Measurements from ENCODE around the gene ZC3H13. TPM values are rescaled to one million over a fixed set of nuclear protein-coding genes. Genes with fewer than 3 reads are reported as not detected.
A peak's percentile ranks its signal among the peaks of the same experiment; 100 is the strongest.
"Not testable (repeated sequence)": the region's sequence is repeated elsewhere in the genome, so short reads cannot be mapped to it uniquely, and the experiment has no call there.

Gene ZC3H13
- polyA plus RNA-seq, 10 donors, result 32.8 to 45.1 (median 37.6) TPM

DNA sequence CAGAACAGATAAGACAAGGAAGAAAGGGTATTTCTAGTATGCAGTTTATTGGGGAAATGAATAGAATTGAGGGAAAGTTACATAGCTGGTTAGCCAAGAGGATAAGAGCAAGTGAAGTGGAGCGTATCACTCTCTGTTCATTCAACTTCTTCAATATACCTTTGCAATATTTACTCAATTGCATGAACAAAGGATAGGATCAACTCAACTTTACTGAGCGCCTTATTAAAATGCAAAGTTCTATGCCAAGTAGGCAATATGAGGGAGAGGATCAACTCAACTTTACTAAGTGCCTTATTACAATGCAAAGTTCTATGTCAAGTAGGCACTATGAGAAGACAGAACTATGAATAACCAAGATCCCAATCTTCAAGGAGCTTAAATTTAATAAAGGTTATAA lies 43.9 kb downstream of the ZC3H13 start:
- DNase-seq, result no peak

DNA sequence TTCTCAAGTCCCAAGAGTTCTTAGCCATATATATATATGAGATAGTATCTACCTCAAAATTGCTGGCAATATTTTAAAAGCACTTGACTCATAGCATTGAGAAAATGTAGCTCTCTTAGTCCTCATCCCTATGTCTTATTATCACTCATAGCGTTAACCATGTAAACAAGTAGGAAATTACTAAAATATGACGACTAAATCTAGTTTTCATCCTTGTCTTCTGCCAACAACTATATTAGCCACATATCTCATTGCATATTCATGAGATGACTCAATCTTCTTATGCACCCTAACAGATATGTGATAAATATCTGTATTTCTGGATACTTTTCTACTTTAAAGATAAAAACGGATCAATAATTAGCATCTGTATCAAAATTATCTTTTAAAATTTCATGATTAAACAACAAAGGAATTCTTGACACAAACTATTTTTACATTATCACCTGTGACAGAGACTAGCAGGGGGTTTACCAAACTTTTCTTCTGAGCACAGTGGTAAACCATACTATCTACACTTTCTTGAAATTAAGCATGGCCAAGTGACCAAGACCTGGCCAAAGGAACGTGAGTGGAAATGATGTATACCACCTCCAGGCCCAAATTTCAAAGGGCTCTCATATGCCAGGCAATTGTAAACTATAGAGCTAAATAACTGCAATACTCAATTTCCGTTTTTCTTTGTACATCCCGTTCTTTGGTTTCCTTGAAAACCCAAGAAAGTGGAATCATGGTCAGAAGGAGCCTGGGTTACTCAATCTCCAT lies 45.7 kb downstream of the ZC3H13 start:
- DNase-seq, result peak in 1 of 3 donors; percentile 3

DNA sequence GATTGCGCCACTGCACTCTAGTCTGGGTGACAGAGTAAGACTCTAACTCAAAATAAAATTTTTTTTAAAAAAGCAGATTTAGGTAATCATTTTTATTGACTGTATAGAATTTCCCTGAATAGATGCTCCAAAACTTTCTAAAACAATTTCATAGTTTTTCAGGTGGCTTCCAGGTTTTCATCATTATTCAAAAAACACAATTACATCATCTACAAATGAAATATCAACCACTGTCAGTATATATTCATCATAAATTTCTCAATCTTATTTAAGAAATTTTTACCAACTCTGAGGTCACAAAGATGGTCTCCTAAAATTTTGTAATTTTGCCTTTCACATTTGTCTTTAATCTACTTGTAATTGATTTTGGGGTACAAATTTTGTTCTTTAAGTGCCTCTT lies 48.1 kb downstream of the ZC3H13 start:
- no peak for DNase-seq

DNA sequence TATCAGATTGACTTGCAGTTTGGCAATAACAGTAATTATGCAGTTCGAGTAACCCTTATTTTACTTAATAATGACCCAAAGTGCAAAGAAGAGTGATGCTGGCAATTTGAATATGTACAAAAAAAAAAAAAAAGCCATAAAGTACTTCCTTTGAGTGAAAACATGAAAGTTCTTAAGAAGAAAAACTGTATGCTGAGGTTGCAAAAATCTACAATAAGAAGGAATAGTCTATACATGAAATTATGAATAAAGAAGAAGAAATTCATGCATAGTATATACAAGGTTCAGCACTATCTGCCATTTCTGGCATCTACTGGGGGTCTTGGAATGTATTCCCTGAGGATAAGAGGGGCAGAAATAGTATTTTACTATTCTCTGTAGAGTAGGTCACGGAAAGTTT lies 55.9 kb downstream of the ZC3H13 start:
- no peak for DNase-seq

DNA sequence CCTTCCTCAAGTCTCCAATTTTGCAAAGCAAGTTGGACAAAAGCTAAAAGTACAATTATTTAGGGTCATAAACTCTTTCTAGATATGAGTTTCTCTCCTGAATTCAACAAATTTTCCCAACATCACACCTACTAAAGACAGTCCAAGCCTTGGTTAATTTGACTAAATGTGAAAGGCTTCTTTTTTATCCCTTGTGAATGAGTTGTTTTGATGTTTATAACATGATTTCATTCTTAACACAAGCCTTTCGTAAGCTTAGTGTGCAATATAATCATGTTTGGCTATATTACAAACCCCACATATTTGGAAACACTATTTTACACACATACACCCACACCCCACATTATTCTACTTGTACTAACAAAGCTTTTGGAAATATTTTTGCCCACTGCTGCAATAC lies 57.3 kb downstream of the ZC3H13 start:
- DNase-seq, result no peak

DNA sequence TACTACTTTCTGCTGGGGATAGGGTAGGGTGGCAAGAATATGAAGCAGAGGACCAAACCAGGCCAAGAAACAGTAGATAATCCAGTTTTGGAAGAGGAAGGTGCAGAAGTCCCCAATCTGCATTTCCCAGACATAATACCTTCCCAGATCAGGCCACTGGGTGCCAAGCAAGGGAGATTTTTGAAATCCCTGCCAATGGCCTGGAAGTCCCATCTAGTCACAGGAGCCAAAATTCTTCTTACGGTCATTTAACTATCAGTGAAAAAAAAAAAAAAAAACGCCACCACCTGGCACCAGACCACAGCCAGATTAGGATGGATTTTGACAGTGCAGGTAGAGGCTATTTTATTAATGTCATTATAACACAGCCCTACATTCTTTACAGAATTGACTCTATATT lies 57.8 kb downstream of the ZC3H13 start:
- DNase-seq, result no peak

DNA sequence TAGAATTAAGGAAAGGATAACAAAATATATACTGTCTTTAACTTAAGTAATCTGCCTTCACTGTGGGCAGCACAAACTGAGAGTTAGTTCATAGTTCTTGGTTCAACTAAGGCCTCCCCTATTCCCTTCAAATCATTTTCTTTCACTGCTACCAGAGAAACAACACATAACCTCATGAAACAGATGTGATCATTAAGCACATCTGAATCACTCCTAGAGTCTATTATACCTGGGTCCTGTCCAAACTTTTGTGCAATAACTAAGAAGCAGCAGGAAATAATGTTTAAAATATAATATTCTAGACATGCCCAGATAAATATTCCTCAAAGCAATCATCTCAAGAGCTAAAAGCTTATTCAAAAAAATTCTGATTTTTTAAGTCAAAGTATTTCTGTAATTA lies 62.9 kb downstream of the ZC3H13 start:
- DNase-seq, result peak; percentile 4 to 17 (median 5)

DNA sequence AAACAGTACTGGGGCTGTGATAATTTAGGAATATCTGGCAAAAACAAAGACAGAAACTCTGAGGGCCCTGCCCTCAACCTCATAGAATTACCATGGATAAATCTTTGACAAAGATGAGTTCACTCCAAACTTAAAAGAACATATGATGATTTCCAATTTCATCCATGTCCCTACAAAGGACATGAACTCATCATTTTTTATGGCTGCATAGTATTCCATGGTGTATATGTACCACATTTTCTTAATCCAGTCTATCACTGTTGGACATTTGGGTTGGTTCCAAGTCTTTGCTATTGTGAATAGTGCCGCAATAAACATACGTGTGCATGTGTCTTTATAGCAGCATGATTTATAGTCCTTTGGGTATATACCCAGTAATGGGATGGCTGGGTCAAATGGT lies 71.4 kb downstream of the ZC3H13 start:
- DNase-seq, result not testable (repeated sequence)

DNA sequence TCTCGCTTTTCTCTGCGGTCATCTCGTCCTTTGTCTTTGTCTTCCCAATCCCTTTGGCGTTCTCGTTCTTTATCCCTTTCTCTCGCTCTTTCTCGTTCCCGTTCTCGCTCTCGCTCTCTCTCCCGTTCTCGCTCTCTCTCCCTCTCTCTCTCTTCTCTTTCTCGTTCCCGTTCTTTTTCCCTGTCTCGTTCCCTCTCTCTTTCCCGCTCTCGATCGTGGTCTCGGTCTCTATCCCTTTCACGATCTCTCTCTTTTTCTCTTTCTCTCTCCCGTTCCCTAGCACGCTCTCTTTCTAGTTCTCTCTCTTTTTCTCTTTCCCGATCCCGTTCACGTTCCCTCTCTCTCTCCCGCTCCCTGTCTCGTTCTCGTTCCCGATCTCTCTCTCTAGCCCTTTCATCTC lies 77.2 kb downstream of the ZC3H13 start:
- no peak for DNase-seq

DNA sequence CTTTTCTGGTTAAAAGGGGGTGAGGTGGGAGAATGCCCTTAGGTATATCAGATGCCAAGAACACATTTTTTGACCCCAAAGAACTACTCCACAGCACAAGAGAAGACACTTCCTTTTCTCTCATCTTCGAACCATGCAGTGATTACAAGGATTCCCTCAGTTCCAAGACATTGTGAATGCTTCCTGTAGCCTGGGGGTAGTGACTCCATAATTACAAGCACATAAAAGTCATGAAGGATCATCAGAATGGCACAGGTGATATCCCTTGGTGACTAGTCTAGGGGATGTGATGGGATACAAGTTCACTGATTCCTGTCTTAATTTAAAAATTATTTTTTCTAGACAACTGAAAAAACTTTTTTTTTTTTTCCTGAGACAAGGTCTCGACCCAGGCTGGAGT lies 78.0 kb downstream of the ZC3H13 start:
- DNase-seq, result no peak

DNA sequence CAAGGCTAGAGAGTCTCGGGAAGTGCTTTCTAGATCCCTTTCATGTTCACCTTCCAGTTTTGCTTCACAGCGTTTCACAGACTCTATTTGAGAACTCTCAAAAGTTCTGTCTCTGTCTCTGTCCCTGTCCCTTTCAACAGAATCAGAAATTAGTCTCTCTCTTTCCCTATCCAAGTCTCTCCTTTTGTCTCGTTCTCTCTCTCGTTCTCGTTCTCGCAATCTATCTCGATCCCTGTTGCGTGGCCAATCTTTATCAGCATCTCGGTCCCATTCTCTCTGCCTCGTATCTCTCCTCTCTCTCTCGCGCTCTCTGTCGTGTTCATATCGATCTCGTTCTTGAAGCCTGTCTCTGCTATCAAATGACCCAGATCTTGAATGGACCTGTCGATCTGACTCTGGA lies 85.0 kb downstream of the ZC3H13 start:
- DNase-seq, result no peak

DNA sequence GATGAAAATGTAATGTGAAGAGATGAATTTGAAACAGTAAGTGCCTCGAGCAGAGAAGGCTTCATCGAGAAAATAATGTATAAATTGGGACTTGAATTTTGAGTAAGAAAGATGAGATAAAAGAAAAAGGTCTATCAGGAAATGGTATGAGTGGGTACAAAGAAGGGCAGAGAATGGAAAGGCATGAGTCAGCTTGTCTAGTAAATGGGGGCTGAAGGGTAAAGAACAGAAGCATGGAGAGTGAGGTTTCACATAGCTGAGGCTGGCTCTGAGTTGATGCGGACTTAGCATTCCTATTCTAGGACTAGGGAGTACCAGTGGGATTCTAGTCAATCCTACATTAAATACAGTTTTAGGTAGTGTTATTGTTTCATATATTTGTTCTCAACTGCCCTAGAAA lies 85.8 kb downstream of the ZC3H13 start:
- no peak for DNase-seq

DNA sequence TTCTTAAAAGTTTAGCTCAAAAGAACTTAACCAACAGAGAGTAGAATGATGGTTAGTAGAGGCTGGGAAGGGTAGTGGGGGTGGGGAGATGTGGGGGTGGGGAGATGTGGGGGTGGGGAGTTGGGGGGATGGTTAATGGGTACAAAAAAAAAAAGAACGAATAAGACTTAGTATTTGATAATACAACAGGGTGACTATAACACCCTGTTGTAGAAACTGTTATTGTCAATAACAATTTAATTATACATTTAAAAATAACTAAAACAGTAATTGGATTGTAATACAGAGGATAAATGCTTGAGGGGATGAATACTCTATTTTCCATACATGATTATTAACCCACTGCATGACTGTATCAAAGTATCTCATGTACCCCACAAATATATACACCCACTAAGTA lies 91.1 kb downstream of the ZC3H13 start:
- DNase-seq, result no peak

DNA sequence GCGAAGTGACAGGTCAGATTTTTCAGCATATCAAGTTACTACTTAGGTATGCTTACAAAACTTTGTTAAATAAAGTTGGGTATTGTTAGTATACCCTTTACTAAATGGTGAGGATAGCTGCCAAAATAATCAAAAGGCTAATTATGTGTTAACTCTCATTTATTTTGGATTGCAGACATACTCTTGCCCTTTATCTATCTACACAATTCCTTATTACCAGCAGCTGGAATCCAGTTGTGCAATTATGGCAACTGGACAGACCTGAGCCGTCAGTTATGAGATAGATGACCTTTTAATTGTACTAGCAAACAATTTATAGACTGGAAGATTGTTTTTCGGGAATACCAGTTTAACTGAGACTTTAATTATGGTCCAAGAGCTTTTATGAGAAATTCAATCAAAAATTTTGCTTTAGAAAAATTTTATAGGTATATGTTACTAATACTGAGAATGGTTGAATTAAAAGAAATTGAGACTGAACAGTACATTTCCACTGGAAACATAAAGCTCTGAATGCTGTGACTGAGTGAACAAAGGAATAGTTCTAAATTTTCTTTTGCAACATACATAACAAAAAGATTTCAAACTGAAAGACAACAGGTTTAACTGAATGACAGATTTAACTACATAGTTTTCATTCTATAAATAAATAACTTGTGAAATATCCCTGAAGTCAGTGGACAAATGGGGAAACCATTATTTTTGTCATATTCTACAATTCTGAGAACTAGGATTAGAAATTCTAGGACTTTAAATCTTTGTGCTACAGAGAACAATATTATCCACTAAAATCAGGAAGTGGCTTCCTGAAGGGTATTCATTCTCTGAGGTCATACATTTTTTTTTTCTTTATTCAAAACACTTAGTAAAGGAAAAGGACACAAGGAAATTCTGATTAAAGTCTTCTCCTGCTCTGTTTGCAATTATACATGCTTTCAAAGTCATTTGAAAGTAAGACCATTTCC lies 97.4 kb downstream of the ZC3H13 start:
- no peak for DNase-seq

DNA sequence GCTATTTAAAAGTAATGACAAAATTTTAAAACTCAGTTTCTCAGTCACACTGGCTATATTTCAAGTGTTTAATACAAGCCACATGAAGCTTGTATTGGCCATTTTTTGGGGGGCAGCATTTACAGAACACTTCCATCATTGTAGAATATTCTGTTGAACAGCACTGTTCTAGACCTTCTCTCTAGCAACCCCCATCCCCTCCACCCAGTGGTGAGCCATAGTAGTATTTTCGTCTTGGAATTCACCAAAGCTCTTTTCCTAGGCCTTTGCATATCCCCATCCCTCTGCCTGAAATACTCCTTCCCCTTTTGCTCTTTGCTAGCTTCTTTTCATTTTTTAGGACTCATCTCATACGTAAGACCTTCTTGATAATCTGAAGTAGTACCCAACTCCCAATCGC lies 99.5 kb downstream of the ZC3H13 start:
- no peak for DNase-seq

DNA sequence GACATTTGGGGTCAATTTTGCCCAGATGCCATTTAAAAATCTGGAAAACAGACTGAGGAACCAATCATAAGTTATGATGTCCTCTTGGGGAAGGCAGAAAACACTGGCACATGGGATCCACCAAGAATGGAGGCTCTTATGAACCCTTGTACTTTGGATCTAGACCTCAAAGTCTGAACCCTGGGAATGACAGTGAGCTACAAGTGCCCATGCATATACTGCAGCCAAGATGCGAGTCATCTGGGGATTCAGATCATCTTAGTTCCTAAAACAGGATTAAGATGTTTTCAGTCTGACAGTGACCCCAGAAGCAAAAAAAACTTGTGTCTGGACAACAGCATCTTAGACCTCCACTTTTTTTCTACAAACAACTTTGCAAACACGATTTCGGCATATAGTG lies 100.8 kb downstream of the ZC3H13 start:
- no peak for DNase-seq

DNA sequence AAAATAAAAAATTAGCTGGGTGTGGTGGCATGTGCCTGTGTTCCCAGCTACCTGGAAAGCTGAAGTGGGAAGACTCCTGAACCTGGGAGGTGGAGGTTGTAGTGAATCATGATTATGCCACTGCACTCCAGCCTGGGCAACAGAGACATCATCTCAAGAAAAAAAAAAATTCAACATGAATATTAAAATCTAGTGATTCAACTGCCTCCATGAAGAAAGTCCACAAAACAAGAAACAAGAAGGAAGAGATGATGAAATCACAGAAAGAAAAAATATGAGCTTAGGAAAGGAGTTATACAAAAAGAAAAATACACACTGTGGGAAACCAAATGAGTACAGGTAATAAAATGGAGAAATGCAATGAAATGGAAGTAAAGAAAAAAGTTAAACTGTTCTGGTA lies 101.4 kb downstream of the ZC3H13 start:
- no peak for DNase-seq

DNA sequence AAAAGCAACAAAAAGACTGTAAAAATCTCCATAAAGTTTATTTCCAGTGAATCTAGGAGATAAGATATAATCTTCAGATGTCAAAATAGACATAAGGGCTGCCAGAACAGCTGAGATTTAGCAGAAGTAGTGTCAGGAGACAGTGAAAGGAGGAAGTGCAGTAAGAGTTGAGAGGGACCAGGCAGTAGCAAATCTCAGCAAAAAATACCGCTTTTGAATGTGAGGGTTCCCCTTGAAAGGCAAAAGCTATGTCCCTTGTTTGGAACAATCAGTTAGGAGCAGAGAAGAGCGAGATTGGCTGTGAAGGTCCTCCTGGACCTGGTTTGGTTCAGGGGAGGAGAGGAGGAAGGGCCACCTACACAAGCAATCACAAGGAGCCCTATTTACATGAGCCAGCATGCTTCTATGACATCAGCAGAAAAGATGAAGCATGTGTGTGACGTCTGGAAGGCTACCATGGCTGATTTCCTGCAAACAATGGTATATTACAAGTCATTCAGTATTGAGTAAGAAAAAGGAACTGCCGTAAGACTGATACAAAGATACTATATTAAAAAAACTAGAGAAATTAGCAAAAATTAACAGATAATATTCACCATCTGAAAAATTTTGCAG lies 102.1 kb downstream of the ZC3H13 start:
- peak; percentile 4 to 38 (median 9) for DNase-seq

DNA sequence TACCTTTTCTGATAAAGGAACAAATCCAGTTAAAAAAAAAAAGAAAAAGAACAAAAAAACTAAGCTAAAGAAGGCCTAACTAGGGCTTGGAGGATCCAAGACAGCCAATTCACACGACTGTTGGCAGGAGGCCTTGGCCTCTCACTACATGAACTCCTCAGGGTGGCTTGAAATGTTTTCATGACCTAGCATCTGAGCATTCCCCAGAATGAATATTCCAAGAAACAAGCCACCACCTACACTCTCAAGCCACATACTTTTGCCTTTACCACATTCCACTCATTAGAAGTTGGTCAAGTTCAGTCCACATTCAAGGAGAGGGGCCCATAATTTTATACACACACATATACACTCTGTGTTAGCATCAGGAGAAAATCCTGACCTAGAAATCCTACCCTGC lies 103.4 kb downstream of the ZC3H13 start:
- peak in 2 of 3 donors; percentile 9 to 13 for DNase-seq

DNA sequence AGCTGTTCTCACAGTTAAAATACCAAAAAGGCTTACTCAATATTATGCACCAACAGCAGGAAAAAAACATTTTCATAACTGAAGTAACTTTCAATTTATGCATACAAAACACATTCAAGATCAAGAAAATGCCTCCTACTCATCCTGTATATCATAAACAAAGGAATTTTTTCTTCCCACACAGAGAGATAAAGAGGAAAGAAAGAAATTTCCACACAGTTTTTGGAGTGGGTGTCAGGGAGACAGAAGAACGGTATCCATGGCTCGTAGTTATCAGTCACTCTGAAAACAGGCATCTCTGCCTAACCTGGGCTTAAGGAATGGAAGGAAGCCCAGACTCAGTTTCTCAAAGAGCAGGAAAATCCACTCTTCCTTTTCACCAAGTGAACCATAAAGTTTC lies 108.6 kb downstream of the ZC3H13 start:
- DNase-seq, result no peak

DNA sequence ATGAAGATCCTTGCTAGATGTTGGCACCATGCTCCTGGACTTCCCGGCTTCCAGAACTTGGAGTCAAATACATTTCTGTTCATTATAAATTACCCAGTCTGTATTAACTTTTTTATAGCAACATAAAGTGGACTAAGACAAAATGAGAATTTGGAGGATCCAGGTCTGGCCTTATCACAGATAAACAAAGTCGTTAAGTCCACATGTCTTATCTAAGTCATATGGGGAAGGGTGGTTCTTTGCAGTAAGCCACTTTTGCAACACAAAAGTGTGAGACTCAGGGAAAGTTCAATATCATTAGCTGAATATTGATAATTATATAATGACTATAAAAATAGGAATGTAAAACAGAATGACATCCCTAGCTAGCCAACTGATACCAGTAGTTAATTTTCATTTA lies 109.4 kb downstream of the ZC3H13 start:
- DNase-seq, result no peak

DNA sequence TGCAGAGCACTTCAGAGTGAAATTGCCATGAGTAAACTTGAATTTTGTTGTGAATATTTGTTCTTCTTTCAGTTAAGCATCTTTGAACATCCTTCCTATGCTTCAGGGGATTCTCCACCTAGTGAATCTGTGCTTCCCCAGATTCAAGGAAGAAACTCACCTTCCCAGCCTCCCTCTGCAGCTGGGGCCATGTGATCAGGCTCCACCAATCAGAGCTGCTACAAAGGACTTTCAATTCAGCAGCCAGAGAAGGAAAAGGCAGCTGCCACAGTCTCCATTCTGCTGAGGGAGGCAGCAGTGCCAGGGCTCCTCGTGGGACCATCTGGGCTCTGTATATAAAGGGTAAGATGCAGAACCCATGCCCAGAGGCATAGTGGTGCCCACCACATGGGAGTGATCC lies 111.3 kb downstream of the ZC3H13 start:
- DNase-seq, result no peak

DNA sequence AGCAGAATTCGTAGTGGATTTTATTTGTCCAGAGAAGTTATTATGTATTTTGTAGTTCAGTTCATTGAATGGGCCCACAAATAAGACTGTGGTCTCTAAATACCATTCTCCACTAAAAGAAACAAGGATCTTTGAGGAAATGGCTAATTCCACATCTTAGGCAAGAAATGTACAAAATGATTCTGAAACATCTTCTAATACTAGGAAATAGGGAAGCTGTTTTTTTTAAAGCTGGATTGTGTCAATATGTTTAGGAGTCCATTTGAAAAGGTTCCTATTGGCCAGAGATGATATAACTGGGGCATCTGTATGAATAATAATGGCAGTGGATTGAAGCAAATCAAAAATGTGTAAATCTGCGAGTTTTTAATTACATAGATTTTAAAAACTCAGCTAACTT lies 112.5 kb downstream of the ZC3H13 start:
- no peak for DNase-seq

Measured in muscle of back (tissue), 11 donors.